ENCODE results near the gene TGFBR1. TPM values are rescaled to one million over a fixed set of nuclear protein-coding genes. Genes with fewer than 3 reads are reported as not detected.
"Not testable (repeated sequence)": the region's sequence is repeated elsewhere in the genome, so short reads cannot be mapped to it uniquely, and the experiment has no call there.

The TGFBR1 gene
- total and polyA plus RNA-seq, 2 donors (not counting 3 experiments of a cell fraction or from before 2014, with no cell fraction given) = 5.8 to 18.6 TPM

- H3K36me3 ChIP-seq (ENCODE audit: control insufficient read depth in 2 of 2, extremely low read depth in 1 of 2, insufficient read depth in 2 of 2, low read length in 2 of 2) = no peaks in the 10 kb centered on the region
- DNase-seq (ENCODE audit: low read depth, low spot score) = no peak
- no peaks in the 10 kb centered on the region for H3K9me1 ChIP-seq (replicated peaks; ENCODE audit: control insufficient read depth, extremely low read depth, insufficient read depth, low read length)
- H3K9me3 ChIP-seq (replicated peaks; ENCODE audit: control insufficient read depth, insufficient read depth, low read length) = no peaks in the 10 kb centered on the region
- no TSS peak for BruUV-seq (replicated peaks)
- H3K9ac ChIP-seq (replicated peaks; ENCODE audit: extremely low read depth, insufficient read depth, low read length) = no peak overlapping the region
- H3K4me1 ChIP-seq (ENCODE audit: control insufficient read depth, extremely low read depth, insufficient read depth, low read length) = no peaks in the 10 kb centered on the region
- no peaks in the 10 kb centered on the region for H4K20me1 ChIP-seq (replicated peaks; ENCODE audit: control insufficient read depth, extremely low read depth, insufficient read depth, low read length)
- no peaks in the 10 kb centered on the region for H3K79me2 ChIP-seq (ENCODE audit: control insufficient read depth, insufficient read depth, low read length)
- TF ChIP-seq, protein P1, sequence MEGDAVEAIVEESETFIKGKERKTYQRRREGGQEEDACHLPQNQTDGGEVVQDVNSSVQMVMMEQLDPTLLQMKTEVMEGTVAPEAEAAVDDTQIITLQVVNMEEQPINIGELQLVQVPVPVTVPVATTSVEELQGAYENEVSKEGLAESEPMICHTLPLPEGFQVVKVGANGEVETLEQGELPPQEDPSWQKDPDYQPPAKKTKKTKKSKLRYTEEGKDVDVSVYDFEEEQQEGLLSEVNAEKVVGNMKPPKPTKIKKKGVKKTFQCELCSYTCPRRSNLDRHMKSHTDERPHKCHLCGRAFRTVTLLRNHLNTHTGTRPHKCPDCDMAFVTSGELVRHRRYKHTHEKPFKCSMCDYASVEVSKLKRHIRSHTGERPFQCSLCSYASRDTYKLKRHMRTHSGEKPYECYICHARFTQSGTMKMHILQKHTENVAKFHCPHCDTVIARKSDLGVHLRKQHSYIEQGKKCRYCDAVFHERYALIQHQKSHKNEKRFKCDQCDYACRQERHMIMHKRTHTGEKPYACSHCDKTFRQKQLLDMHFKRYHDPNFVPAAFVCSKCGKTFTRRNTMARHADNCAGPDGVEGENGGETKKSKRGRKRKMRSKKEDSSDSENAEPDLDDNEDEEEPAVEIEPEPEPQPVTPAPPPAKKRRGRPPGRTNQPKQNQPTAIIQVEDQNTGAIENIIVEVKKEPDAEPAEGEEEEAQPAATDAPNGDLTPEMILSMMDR (IDR thresholded peaks at IDR 0.05; ENCODE audit: extremely low read depth in 1 of 2, insufficient read depth in 1 of 2, low read depth in 1 of 2, low read length in 2 of 2) = no peak
- TF ChIP-seq POLR2A (IDR thresholded peaks at IDR 0.05; ENCODE audit: low read depth, low read length) = no peak
- no peak for TF ChIP-seq EZH2 (IDR thresholded peaks at IDR 0.05; ENCODE audit: borderline replicate concordance, low read depth, low read length, severe bottlenecking)
- no peak for TF ChIP-seq MYC (IDR thresholded peaks at IDR 0.05; ENCODE audit: low read depth, low read length)
- TF ChIP-seq GATA2 (IDR thresholded peaks at IDR 0.05; ENCODE audit: insufficient read depth, insufficient read length, low read depth, low read length) = no peak
- TF ChIP-seq, protein P2, sequence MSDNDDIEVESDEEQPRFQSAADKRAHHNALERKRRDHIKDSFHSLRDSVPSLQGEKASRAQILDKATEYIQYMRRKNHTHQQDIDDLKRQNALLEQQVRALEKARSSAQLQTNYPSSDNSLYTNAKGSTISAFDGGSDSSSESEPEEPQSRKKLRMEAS (IDR thresholded peaks at IDR 0.05; ENCODE audit: insufficient read depth, insufficient read length) = no peak
- TF ChIP-seq POLR2AphosphoS5 (IDR thresholded peaks at IDR 0.05; ENCODE audit: insufficient read depth, low read depth, low read length) = no peak
- no peak overlapping the region for H2AFZ ChIP-seq (ENCODE audit: low read depth, low read length)
- ChIA-PET POLR2A (no interaction called here), CTCF (no interaction called here)
- H3K4me3 ChIP-seq (replicated peaks in 1 of 3; ENCODE audit: insufficient read depth in 1 of 3, low read depth in 1 of 3, low read length in 3 of 3) = no peak overlapping the region
- intact Hi-C loops (cut with micrococcal nuclease) = no loop called here
- no peak overlapping the region for H3K27ac ChIP-seq (ENCODE audit: insufficient read depth, low read depth, low read length)
- H3K27me3 ChIP-seq (ENCODE audit: control insufficient read depth in 2 of 2, insufficient read depth in 2 of 2, low read length in 2 of 2) = peaks cover 4 to 15% of the 10 kb centered on the region in 2 experiments
- H3K4me2 ChIP-seq (ENCODE audit: insufficient read depth, low read length) = no peak overlapping the region
- FAIRE-seq = no peak
- dilution Hi-C loops (cut with MboI; ENCODE audit: extremely low pct_ligation_motif_present, low sequenced_read_pairs) = no loop called here
Observed at GRCh38 chr9:99096409-99096808, 8.5 kb upstream of the TGFBR1 start.

DNA sequence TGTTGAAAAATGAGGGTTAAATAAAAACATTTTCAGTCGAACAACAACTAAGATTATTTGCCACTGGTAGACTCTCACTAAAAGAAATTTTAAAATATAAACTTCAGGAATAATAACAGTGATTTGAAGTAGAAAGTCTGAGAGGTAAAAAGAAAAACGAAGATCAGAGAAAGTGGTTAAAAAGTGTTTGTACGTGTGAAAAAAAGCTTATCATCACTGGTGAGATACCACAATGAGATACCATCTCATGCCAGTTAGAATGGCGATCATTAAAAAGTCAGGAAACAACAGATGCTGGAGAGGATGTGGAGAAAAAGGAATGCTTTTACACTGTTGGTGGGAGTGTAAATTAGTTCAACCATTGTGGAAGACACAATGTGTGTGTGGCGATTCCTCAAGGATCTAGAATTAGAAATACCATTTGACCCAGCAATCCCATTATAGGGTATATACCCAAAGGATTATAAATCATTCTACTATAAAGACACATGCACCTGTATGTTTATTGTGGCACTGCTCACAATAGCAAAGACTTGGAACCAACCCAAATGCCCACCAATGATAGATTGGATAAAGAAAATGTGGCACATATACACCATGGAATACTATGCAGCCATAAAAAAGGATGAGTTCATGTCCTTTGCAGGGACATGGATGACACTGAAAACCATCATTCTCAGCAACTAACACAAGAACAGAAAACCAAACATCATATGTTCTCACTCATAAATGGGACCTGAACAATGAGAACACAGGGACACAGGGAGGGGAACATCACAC lies 4.9 kb upstream of the TGFBR1 start:
- H3K4me3 ChIP-seq (replicated peaks in 1 of 3; ENCODE audit: insufficient read depth in 1 of 3, low read depth in 1 of 3, low read length in 3 of 3); H3K79me2 ChIP-seq (ENCODE audit: control insufficient read depth, insufficient read depth, low read length); H3K9ac ChIP-seq (replicated peaks; ENCODE audit: extremely low read depth, insufficient read depth, low read length); CTCF ChIA-PET; FAIRE-seq; H3K9me3 ChIP-seq (replicated peaks; ENCODE audit: control insufficient read depth, insufficient read depth, low read length); POLR2A ChIA-PET; DNase-seq (ENCODE audit: low read depth, low spot score); H3K4me2 ChIP-seq (ENCODE audit: insufficient read depth, low read length); H3K36me3 ChIP-seq (ENCODE audit: control insufficient read depth in 2 of 2, extremely low read depth in 1 of 2, insufficient read depth in 2 of 2, low read length in 2 of 2); intact Hi-C loops (cut with micrococcal nuclease); BruUV-seq (replicated peaks); H3K27ac ChIP-seq (ENCODE audit: insufficient read depth, low read depth, low read length); H3K9me1 ChIP-seq (replicated peaks; ENCODE audit: control insufficient read depth, extremely low read depth, insufficient read depth, low read length); H2AFZ ChIP-seq (ENCODE audit: low read depth, low read length); H4K20me1 ChIP-seq (replicated peaks; ENCODE audit: control insufficient read depth, extremely low read depth, insufficient read depth, low read length); H3K4me1 ChIP-seq (ENCODE audit: control insufficient read depth, extremely low read depth, insufficient read depth, low read length); dilution Hi-C loops (cut with MboI; ENCODE audit: extremely low pct_ligation_motif_present, low sequenced_read_pairs): not testable (repeated sequence)
- peaks cover 4 to 15% of the 10 kb centered on the region in 2 experiments for H3K27me3 ChIP-seq (ENCODE audit: control insufficient read depth in 2 of 2, insufficient read depth in 2 of 2, low read length in 2 of 2)
